Measurements from ENCODE around the gene LRFN4. TPM values are rescaled to one million over a fixed set of nuclear protein-coding genes. Genes with fewer than 3 reads are reported as not detected.

The LRFN4 gene
- total and polyA plus RNA-seq, 2 donors (not counting 3 experiments of a cell fraction or from before 2014, with no cell fraction given): 22.3 to 37.4 TPM

- no peak overlapping the region for H3K4me3 ChIP-seq (replicated peaks in 1 of 3; ENCODE audit: insufficient read depth in 1 of 3, low read depth in 1 of 3, low read length in 3 of 3)
- dilution Hi-C loops (cut with MboI; ENCODE audit: extremely low pct_ligation_motif_present, low sequenced_read_pairs) (no loop called here), intact Hi-C loops (cut with micrococcal nuclease) (loop anchor here (1.0 to 5.0 kb wide), 3 partner anchors 140 to 157 kb away; partner anchors contain the start of gene RBM4B)
- H3K9me3 ChIP-seq (replicated peaks; ENCODE audit: control insufficient read depth, insufficient read depth, low read length): no peaks in the 10 kb centered on the region
- no peak overlapping the region for H3K9ac ChIP-seq (replicated peaks; ENCODE audit: extremely low read depth, insufficient read depth, low read length)
- H3K36me3 ChIP-seq (ENCODE audit: control insufficient read depth in 2 of 2, extremely low read depth in 1 of 2, insufficient read depth in 2 of 2, low read length in 2 of 2): peaks cover 0 to 3% of the 10 kb centered on the region in 2 experiments
- H3K27ac ChIP-seq (ENCODE audit: insufficient read depth, low read depth, low read length): no peak overlapping the region
- H3K79me2 ChIP-seq (ENCODE audit: control insufficient read depth, insufficient read depth, low read length): no peaks in the 10 kb centered on the region
- no peaks in the 10 kb centered on the region for H3K9me1 ChIP-seq (replicated peaks; ENCODE audit: control insufficient read depth, extremely low read depth, insufficient read depth, low read length)
- POLR2A ChIA-PET: interaction anchor here (0.6 kb wide), 1 partner anchor 215 kb away, joined by 4 read pairs; no protein-coding TSS in a partner anchor
- BruUV-seq (replicated peaks): no TSS peak
- H3K4me2 ChIP-seq (ENCODE audit: insufficient read depth, low read length): no peak overlapping the region
- H4K20me1 ChIP-seq (replicated peaks; ENCODE audit: control insufficient read depth, extremely low read depth, insufficient read depth, low read length): no peaks in the 10 kb centered on the region
- TF ChIP-seq JUN (IDR thresholded peaks at IDR 0.05; ENCODE audit: borderline replicate concordance, insufficient read depth, insufficient read length, low read depth) (no peak), POLR2AphosphoS5 (IDR thresholded peaks at IDR 0.05; ENCODE audit: insufficient read depth, low read depth, low read length) (peak; percentile 5)
- H2AFZ ChIP-seq (ENCODE audit: low read depth, low read length): no peak overlapping the region
- CTCF ChIA-PET: interaction anchor here (0.7 to 3.3 kb wide), 19 partner anchors 9 to 343 kb away, joined by 3 to 30 read pairs (median 5); partner anchors contain the start of genes C11orf86, RBM4B and RCE1
- H3K4me1 ChIP-seq (ENCODE audit: control insufficient read depth, extremely low read depth, insufficient read depth, low read length): peaks cover 4% of the 10 kb centered on the region
- FAIRE-seq (no peak), DNase-seq (ENCODE audit: low read depth, low spot score) (no peak)
- no peaks in the 10 kb centered on the region for H3K27me3 ChIP-seq (ENCODE audit: control insufficient read depth in 2 of 2, insufficient read depth in 2 of 2, low read length in 2 of 2)
Observed at GRCh38 chr11:66834539-66834845, 22.4 kb upstream of the LRFN4 start.

- Histone ChIP-seq H3K9ac (replicated peaks; ENCODE audit: extremely low read depth, insufficient read depth, low read length) (no peak overlapping the region), H3K9me3 (replicated peaks; ENCODE audit: control insufficient read depth, insufficient read depth, low read length) (no peaks in the 10 kb centered on the region), H3K27me3 (ENCODE audit: control insufficient read depth in 2 of 2, insufficient read depth in 2 of 2, low read length in 2 of 2) (no peaks in the 10 kb centered on the region), H3K4me3 (replicated peaks in 1 of 3; ENCODE audit: insufficient read depth in 1 of 3, low read depth in 1 of 3, low read length in 3 of 3) (no peak overlapping the region), H3K4me1 (ENCODE audit: control insufficient read depth, extremely low read depth, insufficient read depth, low read length) (peaks cover 4% of the 10 kb centered on the region), H3K79me2 (ENCODE audit: control insufficient read depth, insufficient read depth, low read length) (no peaks in the 10 kb centered on the region), H4K20me1 (replicated peaks; ENCODE audit: control insufficient read depth, extremely low read depth, insufficient read depth, low read length) (no peaks in the 10 kb centered on the region), H3K36me3 (ENCODE audit: control insufficient read depth in 2 of 2, extremely low read depth in 1 of 2, insufficient read depth in 2 of 2, low read length in 2 of 2) (peaks cover 0 to 3% of the 10 kb centered on the region in 2 experiments), H3K4me2 (ENCODE audit: insufficient read depth, low read length) (no peak overlapping the region), H2AFZ (ENCODE audit: low read depth, low read length) (no peak overlapping the region), H3K9me1 (replicated peaks; ENCODE audit: control insufficient read depth, extremely low read depth, insufficient read depth, low read length) (no peaks in the 10 kb centered on the region), H3K27ac (ENCODE audit: insufficient read depth, low read depth, low read length) (no peak overlapping the region)
- no peak for DNase-seq (ENCODE audit: low read depth, low spot score)
- dilution Hi-C loops (cut with MboI; ENCODE audit: extremely low pct_ligation_motif_present, low sequenced_read_pairs): no loop called here
- TF ChIP-seq GATA2 (IDR thresholded peaks at IDR 0.05; ENCODE audit: insufficient read depth, insufficient read length, low read depth, low read length) (no peak), CTCF (IDR thresholded peaks at IDR 0.05; ENCODE audit: extremely low read depth in 1 of 2, insufficient read depth in 1 of 2, low read depth in 1 of 2, low read length in 2 of 2) (no peak), MAX (IDR thresholded peaks at IDR 0.05; ENCODE audit: insufficient read depth, insufficient read length) (no peak), POLR2AphosphoS5 (IDR thresholded peaks at IDR 0.05; ENCODE audit: insufficient read depth, low read depth, low read length) (no peak), FOS (IDR thresholded peaks at IDR 0.05; ENCODE audit: borderline replicate concordance, insufficient read depth, low read length) (no peak), EZH2 (IDR thresholded peaks at IDR 0.05; ENCODE audit: borderline replicate concordance, low read depth, low read length, severe bottlenecking) (no peak), JUN (IDR thresholded peaks at IDR 0.05; ENCODE audit: borderline replicate concordance, insufficient read depth, insufficient read length, low read depth) (no peak), MYC (IDR thresholded peaks at IDR 0.05; ENCODE audit: low read depth, low read length) (no peak), POLR2A (IDR thresholded peaks at IDR 0.05; ENCODE audit: low read depth, low read length) (no peak)
- CTCF ChIA-PET: interaction anchor here (0.7 to 3.3 kb wide), 20 partner anchors 8 to 343 kb away, joined by 3 to 30 read pairs (median 5); partner anchors contain the start of genes C11orf86, RBM4B and RCE1
- no peak for FAIRE-seq
- intact Hi-C loops (cut with micrococcal nuclease): loop anchor here (1.0 to 5.0 kb wide), 3 partner anchors 141 to 158 kb away; partner anchors contain the start of gene RBM4B
- POLR2A ChIA-PET: interaction anchor here (0.6 kb wide), 1 partner anchor 215 kb away, joined by 4 read pairs; no protein-coding TSS in a partner anchor
- BruUV-seq (replicated peaks): no TSS peak
Observed at GRCh38 chr11:66834943-66835342, 21.9 kb upstream of the LRFN4 start.
